ENCODE data around the gene CPNE5. TPM values are rescaled to one million over a fixed set of nuclear protein-coding genes. Genes with fewer than 3 reads are reported as not detected.

CPNE5 gene
- total RNA-seq, 1 donor from 2014 or later = not detected

- no peak overlapping the region for H3K4me3 ChIP-seq
- H3K27ac ChIP-seq = no peak overlapping the region
- no peak overlapping the region for H3K4me3 Mint-ChIP-seq
- H3K9ac ChIP-seq = no peak overlapping the region
- H4K20me1 ChIP-seq (ENCODE audit: low read depth) = no peaks in the 10 kb centered on the region
- DNase-seq (ENCODE audit: low spot score) = no peak
- no peaks in the 10 kb centered on the region for H3K36me3 ChIP-seq
- no peak for TF ChIP-seq EZH2 (IDR thresholded peaks at IDR 0.05)
- TF ChIP-seq EZH2phosphoT487 (IDR thresholded peaks at IDR 0.05) = no peak
- no peak for TF ChIP-seq CTCF (IDR thresholded peaks at IDR 0.05)
- no peaks in the 10 kb centered on the region for H3K9me3 ChIP-seq (ENCODE audit: low read depth)
- H2AFZ ChIP-seq (replicated peaks) = no peak overlapping the region
- no peaks in the 10 kb centered on the region for H3K4me1 ChIP-seq
- H3K27me3 Mint-ChIP-seq (ENCODE audit: insufficient read depth, low read depth) = peaks cover 6% of the 10 kb centered on the region
- no peaks in the 10 kb centered on the region for H3F3A ChIP-seq (ENCODE audit: low read depth)
- H3K27me3 ChIP-seq = no peaks in the 10 kb centered on the region
- peak overlapping the region; percentile 21 for H3K27ac Mint-ChIP-seq
- H3K79me2 ChIP-seq (ENCODE audit: low read depth) = no peaks in the 10 kb centered on the region
- peaks cover 8% of the 10 kb centered on the region for H3K4me1 Mint-ChIP-seq
- H3K36me3 Mint-ChIP-seq = no peaks in the 10 kb centered on the region
- H3K4me2 ChIP-seq = no peak overlapping the region
- H3K9me3 Mint-ChIP-seq = no peaks in the 10 kb centered on the region
Measured at GRCh38 chr6:36717871-36718540, 121.2 kb downstream of the CPNE5 start.

- H3K27me3 Mint-ChIP-seq (ENCODE audit: insufficient read depth, low read depth) = peaks cover 6% of the 10 kb centered on the region
- no peak overlapping the region for H3K4me3 Mint-ChIP-seq
- no peak overlapping the region for H3K27ac ChIP-seq
- H3K79me2 ChIP-seq (ENCODE audit: low read depth) = no peaks in the 10 kb centered on the region
- no peaks in the 10 kb centered on the region for H3K27me3 ChIP-seq
- peak overlapping the region; percentile 21 for H3K27ac Mint-ChIP-seq
- peaks cover 6% of the 10 kb centered on the region for H3K4me1 Mint-ChIP-seq
- DNase-seq (ENCODE audit: low spot score) = no peak
- H3K36me3 Mint-ChIP-seq = no peaks in the 10 kb centered on the region
- H3K9ac ChIP-seq = no peak overlapping the region
- H3K4me2 ChIP-seq = no peak overlapping the region
- no peaks in the 10 kb centered on the region for H3K9me3 ChIP-seq (ENCODE audit: low read depth)
- no peaks in the 10 kb centered on the region for H3K36me3 ChIP-seq
- TF ChIP-seq EZH2 (IDR thresholded peaks at IDR 0.05) (no peak), CTCF (IDR thresholded peaks at IDR 0.05) (no peak), EZH2phosphoT487 (IDR thresholded peaks at IDR 0.05) (no peak)
- H3K4me1 ChIP-seq = no peaks in the 10 kb centered on the region
- H2AFZ ChIP-seq (replicated peaks) = no peak overlapping the region
- no peaks in the 10 kb centered on the region for H3F3A ChIP-seq (ENCODE audit: low read depth)
- no peaks in the 10 kb centered on the region for H3K9me3 Mint-ChIP-seq
- H3K4me3 ChIP-seq = no peak overlapping the region
- no peaks in the 10 kb centered on the region for H4K20me1 ChIP-seq (ENCODE audit: low read depth)
Measured at GRCh38 chr6:36717231-36717825, 121.9 kb downstream of the CPNE5 start.

GRCh38 chr6:36716476-36717093 lies 122.7 kb downstream of the CPNE5 start:
- Mint-ChIP-seq H3K27ac (no peak overlapping the region), H3K36me3 (no peaks in the 10 kb centered on the region), H3K4me1 (peaks cover 6% of the 10 kb centered on the region), H3K4me3 (no peak overlapping the region), H3K9me3 (no peaks in the 10 kb centered on the region), H3K27me3 (ENCODE audit: insufficient read depth, low read depth) (peaks cover 6% of the 10 kb centered on the region)
- Histone ChIP-seq H3F3A (ENCODE audit: low read depth) (no peaks in the 10 kb centered on the region), H3K9ac (no peak overlapping the region), H3K4me3 (no peak overlapping the region), H3K4me1 (no peaks in the 10 kb centered on the region), H3K79me2 (ENCODE audit: low read depth) (no peaks in the 10 kb centered on the region), H3K27ac (no peak overlapping the region), H2AFZ (replicated peaks) (no peak overlapping the region), H4K20me1 (ENCODE audit: low read depth) (no peaks in the 10 kb centered on the region), H3K4me2 (no peak overlapping the region), H3K27me3 (no peaks in the 10 kb centered on the region), H3K9me3 (ENCODE audit: low read depth) (no peaks in the 10 kb centered on the region), H3K36me3 (no peaks in the 10 kb centered on the region)
- no peak for TF ChIP-seq EZH2 (IDR thresholded peaks at IDR 0.05)
- TF ChIP-seq EZH2phosphoT487 (IDR thresholded peaks at IDR 0.05) = no peak
- no peak for TF ChIP-seq CTCF (IDR thresholded peaks at IDR 0.05)
- DNase-seq (ENCODE audit: low spot score) = no peak
